ENCODE measurements around the gene CDYL.

Gene CDYL

GRCh38 chr6:4756247-4756646, 20.0 kb upstream of the CDYL start:
- Histone ChIP-seq H3K9me3 (ENCODE audit: control extremely low read depth in 1 of 5, control insufficient read depth in 4 of 5, insufficient read depth in 2 of 5, low read depth in 1 of 5, low read length in 4 of 5) (peaks cover 0 to 1% (median 0%) of the 10 kb centered on the region in 5 experiments), H3K4me3 (ENCODE audit: control insufficient read depth in 1 of 7, extremely low read depth in 1 of 7, insufficient read depth in 4 of 7, low read depth in 2 of 7, low read length in 6 of 7) (no peak overlapping the region), H3K27me3 (replicated peaks in 2 of 5; ENCODE audit: control insufficient read depth in 4 of 5, insufficient read depth in 5 of 5, low read length in 4 of 5) (no peaks in the 10 kb centered on the region), H3K4me1 (ENCODE audit: control extremely low read depth in 1 of 4, control insufficient read depth in 4 of 4, insufficient read depth in 4 of 4, low read length in 3 of 4) (no peaks in the 10 kb centered on the region), H3K27ac (ENCODE audit: insufficient read depth in 1 of 2, low read depth in 1 of 2, low read length in 2 of 2, poor library complexity in 1 of 2, severe bottlenecking in 2 of 2) (no peak overlapping the region), H3K36me3 (ENCODE audit: control insufficient read depth in 4 of 4, insufficient read depth in 4 of 4, low read length in 3 of 4) (no peaks in the 10 kb centered on the region)
- ChIA-PET POLR2A (no interaction called here), CTCF (no interaction called here)
- no peak for DNase-seq
- 100% methylated on average over 1 of the region's 2 CpGs for WGBS (ENCODE audit: insufficient coverage)

GRCh38 chr6:4759997-4760396, 16.2 kb upstream of the CDYL start:
- H3K36me3 ChIP-seq (ENCODE audit: control insufficient read depth in 4 of 4, insufficient read depth in 4 of 4, low read length in 3 of 4) = no peaks in the 10 kb centered on the region
- POLR2A ChIA-PET = no interaction called here
- H3K9me3 ChIP-seq (ENCODE audit: control extremely low read depth in 1 of 5, control insufficient read depth in 4 of 5, insufficient read depth in 2 of 5, low read depth in 1 of 5, low read length in 4 of 5) = peaks cover 0 to 12% (median 3%) of the 10 kb centered on the region in 5 experiments
- no peak for DNase-seq
- no peak overlapping the region for H3K4me3 ChIP-seq (ENCODE audit: control insufficient read depth in 1 of 7, extremely low read depth in 1 of 7, insufficient read depth in 4 of 7, low read depth in 2 of 7, low read length in 6 of 7)
- H3K27ac ChIP-seq (ENCODE audit: insufficient read depth in 1 of 2, low read depth in 1 of 2, low read length in 2 of 2, poor library complexity in 1 of 2, severe bottlenecking in 2 of 2) = no peak overlapping the region
- 100% methylated on average over 1 of the region's 1 CpG for WGBS (ENCODE audit: insufficient coverage)
- H3K27me3 ChIP-seq (replicated peaks in 2 of 5; ENCODE audit: control insufficient read depth in 4 of 5, insufficient read depth in 5 of 5, low read length in 4 of 5) = no peaks in the 10 kb centered on the region
- no peaks in the 10 kb centered on the region for H3K4me1 ChIP-seq (ENCODE audit: control extremely low read depth in 1 of 4, control insufficient read depth in 4 of 4, insufficient read depth in 4 of 4, low read length in 3 of 4)
- CTCF ChIA-PET = interaction anchor here (0.6 to 0.7 kb wide), 2 partner anchors 225 to 349 kb away, joined by 3 read pairs; no protein-coding TSS in a partner anchor

GRCh38 chr6:4760773-4761172, 15.4 kb upstream of the CDYL start:
- Histone ChIP-seq H3K4me3 (ENCODE audit: control insufficient read depth in 1 of 7, extremely low read depth in 1 of 7, insufficient read depth in 4 of 7, low read depth in 2 of 7, low read length in 6 of 7) (no peak overlapping the region), H3K9me3 (ENCODE audit: control extremely low read depth in 1 of 5, control insufficient read depth in 4 of 5, insufficient read depth in 2 of 5, low read depth in 1 of 5, low read length in 4 of 5) (peaks cover 0 to 12% (median 3%) of the 10 kb centered on the region in 5 experiments), H3K27me3 (replicated peaks in 2 of 5; ENCODE audit: control insufficient read depth in 4 of 5, insufficient read depth in 5 of 5, low read length in 4 of 5) (no peaks in the 10 kb centered on the region), H3K4me1 (ENCODE audit: control extremely low read depth in 1 of 4, control insufficient read depth in 4 of 4, insufficient read depth in 4 of 4, low read length in 3 of 4) (no peaks in the 10 kb centered on the region), H3K36me3 (ENCODE audit: control insufficient read depth in 4 of 4, insufficient read depth in 4 of 4, low read length in 3 of 4) (no peaks in the 10 kb centered on the region), H3K27ac (ENCODE audit: insufficient read depth in 1 of 2, low read depth in 1 of 2, low read length in 2 of 2, poor library complexity in 1 of 2, severe bottlenecking in 2 of 2) (no peak overlapping the region)
- ChIA-PET POLR2A (no interaction called here), CTCF (no interaction called here)
- DNase-seq = no peak
- no CpG with 5 or more reads among the region's 3 CpGs for WGBS (ENCODE audit: insufficient coverage)

GRCh38 chr6:4762294-4762693, 13.9 kb upstream of the CDYL start:
- POLR2A ChIA-PET = no interaction called here
- no peak for DNase-seq
- no peak overlapping the region for H3K4me3 ChIP-seq (ENCODE audit: control insufficient read depth in 1 of 7, extremely low read depth in 1 of 7, insufficient read depth in 4 of 7, low read depth in 2 of 7, low read length in 6 of 7)
- H3K27ac ChIP-seq (ENCODE audit: insufficient read depth in 1 of 2, low read depth in 1 of 2, low read length in 2 of 2, poor library complexity in 1 of 2, severe bottlenecking in 2 of 2) = no peak overlapping the region
- no peaks in the 10 kb centered on the region for H3K36me3 ChIP-seq (ENCODE audit: control insufficient read depth in 4 of 4, insufficient read depth in 4 of 4, low read length in 3 of 4)
- no peaks in the 10 kb centered on the region for H3K27me3 ChIP-seq (replicated peaks in 2 of 5; ENCODE audit: control insufficient read depth in 4 of 5, insufficient read depth in 5 of 5, low read length in 4 of 5)
- CTCF ChIA-PET = no interaction called here
- peaks cover 0 to 12% (median 3%) of the 10 kb centered on the region in 5 experiments for H3K9me3 ChIP-seq (ENCODE audit: control extremely low read depth in 1 of 5, control insufficient read depth in 4 of 5, insufficient read depth in 2 of 5, low read depth in 1 of 5, low read length in 4 of 5)
- no peaks in the 10 kb centered on the region for H3K4me1 ChIP-seq (ENCODE audit: control extremely low read depth in 1 of 4, control insufficient read depth in 4 of 4, insufficient read depth in 4 of 4, low read length in 3 of 4)

- CTCF ChIA-PET = no interaction called here
- Histone ChIP-seq H3K4me1 (ENCODE audit: control extremely low read depth in 1 of 4, control insufficient read depth in 4 of 4, insufficient read depth in 4 of 4, low read length in 3 of 4) (no peaks in the 10 kb centered on the region), H3K4me3 (ENCODE audit: control insufficient read depth in 1 of 7, extremely low read depth in 1 of 7, insufficient read depth in 4 of 7, low read depth in 2 of 7, low read length in 6 of 7) (no peak overlapping the region), H3K27ac (ENCODE audit: insufficient read depth in 1 of 2, low read depth in 1 of 2, low read length in 2 of 2, poor library complexity in 1 of 2, severe bottlenecking in 2 of 2) (no peak overlapping the region), H3K27me3 (replicated peaks in 2 of 5; ENCODE audit: control insufficient read depth in 4 of 5, insufficient read depth in 5 of 5, low read length in 4 of 5) (no peaks in the 10 kb centered on the region), H3K36me3 (ENCODE audit: control insufficient read depth in 4 of 4, insufficient read depth in 4 of 4, low read length in 3 of 4) (no peaks in the 10 kb centered on the region), H3K9me3 (ENCODE audit: control extremely low read depth in 1 of 5, control insufficient read depth in 4 of 5, insufficient read depth in 2 of 5, low read depth in 1 of 5, low read length in 4 of 5) (peaks cover 0 to 12% (median 3%) of the 10 kb centered on the region in 5 experiments)
- DNase-seq = no peak
- WGBS (ENCODE audit: insufficient coverage) = no CpG with 5 or more reads among the region's 1 CpG
- POLR2A ChIA-PET = no interaction called here
Measured at GRCh38 chr6:4763921-4764320, 12.3 kb upstream of the CDYL start.

- H3K9me3 ChIP-seq (ENCODE audit: control extremely low read depth in 1 of 5, control insufficient read depth in 4 of 5, insufficient read depth in 2 of 5, low read depth in 1 of 5, low read length in 4 of 5) = no peaks in the 10 kb centered on the region
- H3K4me1 ChIP-seq (ENCODE audit: control extremely low read depth in 1 of 4, control insufficient read depth in 4 of 4, insufficient read depth in 4 of 4, low read length in 3 of 4) = no peaks in the 10 kb centered on the region
- ChIA-PET CTCF (no interaction called here), POLR2A (no interaction called here)
- no peak overlapping the region for H3K27ac ChIP-seq (ENCODE audit: insufficient read depth in 1 of 2, low read depth in 1 of 2, low read length in 2 of 2, poor library complexity in 1 of 2, severe bottlenecking in 2 of 2)
- no peak for DNase-seq
- peaks cover 0 to 4% (median 0%) of the 10 kb centered on the region in 5 experiments for H3K27me3 ChIP-seq (replicated peaks in 2 of 5; ENCODE audit: control insufficient read depth in 4 of 5, insufficient read depth in 5 of 5, low read length in 4 of 5)
- no peak overlapping the region for H3K4me3 ChIP-seq (ENCODE audit: control insufficient read depth in 1 of 7, extremely low read depth in 1 of 7, insufficient read depth in 4 of 7, low read depth in 2 of 7, low read length in 6 of 7)
- no peaks in the 10 kb centered on the region for H3K36me3 ChIP-seq (ENCODE audit: control insufficient read depth in 4 of 4, insufficient read depth in 4 of 4, low read length in 3 of 4)
- WGBS (ENCODE audit: insufficient coverage) = 97% methylated on average over 5 of the region's 7 CpGs
Measured at GRCh38 chr6:4768815-4769214, 7.4 kb upstream of the CDYL start.

GRCh38 chr6:4772750-4773149, 3.5 kb upstream of the CDYL start:
- no peaks in the 10 kb centered on the region for H3K36me3 ChIP-seq (ENCODE audit: control insufficient read depth in 4 of 4, insufficient read depth in 4 of 4, low read length in 3 of 4)
- ChIA-PET POLR2A (no interaction called here), CTCF (interaction anchor here (0.6 kb wide), 1 partner anchor 20 kb away, joined by 3 read pairs; no protein-coding TSS in a partner anchor)
- H3K27ac ChIP-seq (ENCODE audit: insufficient read depth in 1 of 2, low read depth in 1 of 2, low read length in 2 of 2, poor library complexity in 1 of 2, severe bottlenecking in 2 of 2) = no peak overlapping the region
- no peak for DNase-seq
- H3K4me3 ChIP-seq (ENCODE audit: control insufficient read depth in 1 of 7, extremely low read depth in 1 of 7, insufficient read depth in 4 of 7, low read depth in 2 of 7, low read length in 6 of 7) = no peak overlapping the region
- H3K4me1 ChIP-seq (ENCODE audit: control extremely low read depth in 1 of 4, control insufficient read depth in 4 of 4, insufficient read depth in 4 of 4, low read length in 3 of 4) = peaks cover 2 to 18% (median 15%) of the 10 kb centered on the region in 4 experiments
- WGBS (ENCODE audit: insufficient coverage) = 72% methylated on average over 4 of the region's 5 CpGs
- H3K27me3 ChIP-seq (replicated peaks in 2 of 5; ENCODE audit: control insufficient read depth in 4 of 5, insufficient read depth in 5 of 5, low read length in 4 of 5) = peaks cover 0 to 6% (median 0%) of the 10 kb centered on the region in 5 experiments
- H3K9me3 ChIP-seq (ENCODE audit: control extremely low read depth in 1 of 5, control insufficient read depth in 4 of 5, insufficient read depth in 2 of 5, low read depth in 1 of 5, low read length in 4 of 5) = no peaks in the 10 kb centered on the region

Measured in common myeloid progenitor, CD34-positive (primary cell).